ENCODE results near the gene MAF. TPM values are rescaled to one million over a fixed set of nuclear protein-coding genes. Genes with fewer than 3 reads are reported as not detected.

The MAF gene
- total and polyA plus RNA-seq, 9 of the 15 experiments (the other 6 are each of a cell fraction or from before 2014, with no cell fraction given) = 0.01 to 0.18 TPM; not detected in 7

DNA sequence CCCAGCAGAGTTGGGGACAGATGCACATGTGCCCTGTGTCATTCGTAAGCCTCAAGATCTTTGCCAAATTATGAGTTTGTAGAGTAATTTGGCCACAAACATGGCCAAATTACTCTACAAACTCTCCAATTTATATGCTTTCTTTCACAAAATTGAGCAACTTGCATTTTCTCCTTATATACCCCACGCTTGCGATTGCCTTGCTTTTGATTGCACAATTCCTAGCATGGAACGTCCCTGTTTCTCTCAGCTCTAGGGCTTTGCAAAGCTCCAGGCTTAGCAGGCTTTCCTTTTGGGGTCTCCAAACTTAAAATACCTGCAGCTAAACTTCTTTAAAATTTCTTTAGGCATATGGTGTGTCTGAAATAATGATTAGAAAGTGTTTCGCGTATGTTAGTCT lies 28.5 kb upstream of the MAF start:
- ChIA-PET POLR2A (no interaction called here), CTCF (ENCODE audit: low intra/inter-chr PET ratio) (no interaction called here)
- H3K27me3 ChIP-seq (ENCODE audit: control insufficient read depth in 2 of 2, insufficient read depth in 2 of 2, low read length in 2 of 2) = peaks cover 8 to 22% of the 10 kb centered on the region in 2 experiments
- no TSS peak for BruUV-seq (replicated peaks)
- no peak for TF ChIP-seq HNRNPL (IDR thresholded peaks at IDR 0.05; ENCODE audit: low read depth, low read length)
- TF ChIP-seq ZNF57 (CRISPR knock-in tag; IDR thresholded peaks at IDR 0.05) = no peak
- TF ChIP-seq CEBPB (tag; IDR thresholded peaks at IDR 0.05) = peak; percentile 30; the same call in 1 of the 2 replicates
- no peak for TF ChIP-seq CEBPG (CRISPR knock-in tag; IDR thresholded peaks at IDR 0.05)
- TF ChIP-seq CEBPG (tag; conservative IDR thresholded peaks at IDR 0.05 in 1 of 2, IDR thresholded peaks at IDR 0.05 in 1 of 2) = peak in 1 of 2 experiments; percentile 44; a peak in 1 of 4 replicates
- FAIRE-seq = no peak
- H4K20me1 ChIP-seq (replicated peaks; ENCODE audit: control insufficient read depth, insufficient read depth, low read length) = no peaks in the 10 kb centered on the region
- no peaks in the 10 kb centered on the region for H3K36me3 ChIP-seq (ENCODE audit: control insufficient read depth, insufficient read depth, low read length)
- ATAC-seq = no peak
- DNase-seq (ENCODE audit: extremely low read depth in 1 of 4, low spot score in 3 of 4) = no peak
- no peaks in the 10 kb centered on the region for H3K79me2 ChIP-seq (ENCODE audit: control insufficient read depth, insufficient read depth, low read length)
- H3K4me1 ChIP-seq (replicated peaks in 1 of 2; ENCODE audit: control insufficient read depth in 2 of 2, insufficient read depth in 2 of 2, low read length in 2 of 2) = no peaks in the 10 kb centered on the region
- no peak overlapping the region for H3K4me3 ChIP-seq
- in situ Hi-C loops (cut with MboI) (no loop called here), intact Hi-C loops (cut with micrococcal nuclease) (no loop called here)
- no peak overlapping the region for H2AFZ ChIP-seq (ENCODE audit: low read depth, low read length)
- no peak overlapping the region for H3K4me2 ChIP-seq (ENCODE audit: insufficient read depth, low read length)
- no peaks in the 10 kb centered on the region for H3K9me3 ChIP-seq (replicated peaks; ENCODE audit: control insufficient read depth, insufficient read depth, low read depth, low read length)
- 7% methylated on average over 6 of the region's 6 CpGs for WGBS (ENCODE audit: insufficient coverage, low coverage, missing lambda C conversion rate)
- no peak overlapping the region for H3K27ac ChIP-seq (ENCODE audit: extremely low read depth, low read depth, low read length)
- no peak overlapping the region for H3K9ac ChIP-seq (ENCODE audit: insufficient read depth in 1 of 2, low read depth in 2 of 2, low read length in 2 of 2)
- H3K9me1 ChIP-seq (ENCODE audit: control insufficient read depth, insufficient read depth, low read length) = no peaks in the 10 kb centered on the region

DNA sequence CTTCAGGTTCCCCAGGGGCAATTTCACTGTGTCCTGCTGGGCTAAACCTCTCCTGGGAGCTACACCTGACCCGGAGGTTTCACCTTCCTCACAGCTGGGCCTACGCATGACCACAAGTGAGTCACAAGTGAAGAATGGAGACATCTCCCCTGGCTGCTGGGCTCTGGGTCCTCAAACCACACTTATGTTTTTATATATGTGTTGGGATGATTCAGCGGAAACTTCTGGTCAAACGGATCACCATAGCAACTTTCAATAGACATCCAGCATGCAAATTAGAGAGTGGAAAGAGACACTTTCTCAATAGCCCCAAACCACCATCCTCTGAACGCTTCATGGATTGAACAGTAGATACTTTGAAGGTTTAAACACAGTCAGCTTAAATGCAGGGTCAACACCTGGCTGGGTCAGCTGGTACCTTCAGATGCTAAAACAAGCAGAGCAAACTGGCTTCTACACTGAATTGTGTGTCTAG lies 28.0 kb upstream of the MAF start:
- no TSS peak for BruUV-seq (replicated peaks)
- POLR2A ChIA-PET = no interaction called here
- no peak for TF ChIP-seq ZNF133 (CRISPR knock-in tag; IDR thresholded peaks at IDR 0.05)
- TF ChIP-seq TAL1 (IDR thresholded peaks at IDR 0.05) = no peak
- TF ChIP-seq, protein P1, sequence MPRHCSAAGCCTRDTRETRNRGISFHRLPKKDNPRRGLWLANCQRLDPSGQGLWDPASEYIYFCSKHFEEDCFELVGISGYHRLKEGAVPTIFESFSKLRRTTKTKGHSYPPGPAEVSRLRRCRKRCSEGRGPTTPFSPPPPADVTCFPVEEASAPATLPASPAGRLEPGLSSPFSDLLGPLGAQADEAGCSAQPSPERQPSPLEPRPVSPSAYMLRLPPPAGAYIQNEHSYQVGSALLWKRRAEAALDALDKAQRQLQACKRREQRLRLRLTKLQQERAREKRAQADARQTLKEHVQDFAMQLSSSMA (CRISPR knock-in tag; IDR thresholded peaks at IDR 0.05) = no peak
- TF ChIP-seq SIN3A (IDR thresholded peaks at IDR 0.05; ENCODE audit: borderline replicate concordance in 2 of 2, control insufficient read depth in 1 of 2, low read depth in 2 of 2, low read length in 2 of 2) = no peak
- no peak for TF ChIP-seq ZNF212 (CRISPR knock-in tag; IDR thresholded peaks at IDR 0.05)
- no peak for TF ChIP-seq ZC3H4 (CRISPR knock-in tag; IDR thresholded peaks at IDR 0.05; ENCODE audit: borderline replicate concordance)
- peak; percentile 36 for TF ChIP-seq RFX1 (IDR thresholded peaks at IDR 0.05)
- TF ChIP-seq C11orf30 (IDR thresholded peaks at IDR 0.05; ENCODE audit: low read depth) = peak; percentile 33; the same call in 1 of the 2 replicates
- no peak for TF ChIP-seq LEF1 (IDR thresholded peaks at IDR 0.05)
- TF ChIP-seq ZNF224 (CRISPR knock-in tag; IDR thresholded peaks at IDR 0.05) = no peak
- no peak for TF ChIP-seq TCF7L2 (IDR thresholded peaks at IDR 0.05; ENCODE audit: low read depth, low read length)
- TF ChIP-seq, protein P2, sequence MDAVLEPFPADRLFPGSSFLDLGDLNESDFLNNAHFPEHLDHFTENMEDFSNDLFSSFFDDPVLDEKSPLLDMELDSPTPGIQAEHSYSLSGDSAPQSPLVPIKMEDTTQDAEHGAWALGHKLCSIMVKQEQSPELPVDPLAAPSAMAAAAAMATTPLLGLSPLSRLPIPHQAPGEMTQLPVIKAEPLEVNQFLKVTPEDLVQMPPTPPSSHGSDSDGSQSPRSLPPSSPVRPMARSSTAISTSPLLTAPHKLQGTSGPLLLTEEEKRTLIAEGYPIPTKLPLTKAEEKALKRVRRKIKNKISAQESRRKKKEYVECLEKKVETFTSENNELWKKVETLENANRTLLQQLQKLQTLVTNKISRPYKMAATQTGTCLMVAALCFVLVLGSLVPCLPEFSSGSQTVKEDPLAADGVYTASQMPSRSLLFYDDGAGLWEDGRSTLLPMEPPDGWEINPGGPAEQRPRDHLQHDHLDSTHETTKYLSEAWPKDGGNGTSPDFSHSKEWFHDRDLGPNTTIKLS (IDR thresholded peaks at IDR 0.05; ENCODE audit: borderline replicate concordance, low read depth) = no peak

More for the DNA sequence above, 28.0 kb upstream of the MAF start:
- Histone ChIP-seq H3K9me3 (replicated peaks; ENCODE audit: control insufficient read depth, insufficient read depth, low read depth, low read length) (no peaks in the 10 kb centered on the region), H3K4me1 (replicated peaks in 1 of 2; ENCODE audit: control insufficient read depth in 2 of 2, insufficient read depth in 2 of 2, low read length in 2 of 2) (no peaks in the 10 kb centered on the region), H3K4me2 (ENCODE audit: insufficient read depth, low read length) (no peak overlapping the region), H2AFZ (ENCODE audit: low read depth, low read length) (no peak overlapping the region), H3K79me2 (ENCODE audit: control insufficient read depth, insufficient read depth, low read length) (no peaks in the 10 kb centered on the region), H3K36me3 (ENCODE audit: control insufficient read depth, insufficient read depth, low read length) (no peaks in the 10 kb centered on the region), H3K9me1 (ENCODE audit: control insufficient read depth, insufficient read depth, low read length) (no peaks in the 10 kb centered on the region), H3K27ac (ENCODE audit: extremely low read depth, low read depth, low read length) (no peak overlapping the region), H3K4me3 (no peak overlapping the region), H4K20me1 (replicated peaks; ENCODE audit: control insufficient read depth, insufficient read depth, low read length) (no peaks in the 10 kb centered on the region), H3K27me3 (ENCODE audit: control insufficient read depth in 2 of 2, insufficient read depth in 2 of 2, low read length in 2 of 2) (peaks cover 8 to 22% of the 10 kb centered on the region in 2 experiments), H3K9ac (ENCODE audit: insufficient read depth in 1 of 2, low read depth in 2 of 2, low read length in 2 of 2) (no peak overlapping the region)
- intact Hi-C loops (cut with micrococcal nuclease) (no loop called here), in situ Hi-C loops (cut with MboI) (no loop called here)
- WGBS (ENCODE audit: insufficient coverage, low coverage, missing lambda C conversion rate) = 2% methylated on average over 5 of the region's 5 CpGs
- no peak for DNase-seq (ENCODE audit: extremely low read depth in 1 of 4, low spot score in 3 of 4)
- CTCF ChIA-PET (ENCODE audit: low intra/inter-chr PET ratio) = no interaction called here
- ATAC-seq = no peak
- FAIRE-seq = no peak
